HG03354 (cell line): ENCODE measurements around the gene CCDC102B.

Experiments
- ATAC-seq: cut with Tn5 transposase; IDR thresholded peaks from one replicate; pipeline ENCODE4 v1.9.1; 2021; ENCODE audit warnings: mild to moderate bottlenecking; ENCODE audit not compliant: unreplicated experiment, poor library complexity, severe bottlenecking

Gene CCDC102B

GRCh38 chr18:68822926-68823325 lies 25.0 kb downstream of the CCDC102B start:
- no peak for ATAC-seq

- no peak for ATAC-seq
Observed at GRCh38 chr18:68826121-68826520, 28.2 kb downstream of the CCDC102B start.

- no peak for ATAC-seq
Observed at GRCh38 chr18:68830256-68831045, 32.6 kb downstream of the CCDC102B start.

GRCh38 chr18:68833756-68834155 lies 35.9 kb downstream of the CCDC102B start:
- ATAC-seq, result no peak

GRCh38 chr18:68837665-68838451 lies 40.0 kb downstream of the CCDC102B start:
- ATAC-seq, result no peak

GRCh38 chr18:68839701-68840100 lies 41.8 kb downstream of the CCDC102B start:
- ATAC-seq, result no peak

- ATAC-seq, result no peak
Observed at GRCh38 chr18:68840554-68841263, 42.8 kb downstream of the CCDC102B start.

- no peak for ATAC-seq
Observed at GRCh38 chr18:68841301-68841700, 43.4 kb downstream of the CCDC102B start.

GRCh38 chr18:68842951-68843350 lies 45.1 kb downstream of the CCDC102B start:
- ATAC-seq, result no peak

GRCh38 chr18:68843473-68844089 lies 45.7 kb downstream of the CCDC102B start:
- no peak for ATAC-seq

- peak; percentile 75 for ATAC-seq
Observed at GRCh38 chr18:68847219-68847837, 49.4 kb downstream of the CCDC102B start.

- no peak for ATAC-seq
Observed at GRCh38 chr18:68848242-68848641, 50.4 kb downstream of the CCDC102B start.

GRCh38 chr18:68854786-68855391 lies 57.0 kb downstream of the CCDC102B start:
- no peak for ATAC-seq

GRCh38 chr18:68855491-68855890 lies 57.6 kb downstream of the CCDC102B start:
- ATAC-seq, result no peak

GRCh38 chr18:68861365-68861764 lies 63.5 kb downstream of the CCDC102B start:
- ATAC-seq, result no peak

- no peak for ATAC-seq
Observed at GRCh38 chr18:68865021-68865420, 67.1 kb downstream of the CCDC102B start.

- ATAC-seq, result no peak
Observed at GRCh38 chr18:68865503-68865902, 67.6 kb downstream of the CCDC102B start.

- no peak for ATAC-seq
Observed at GRCh38 chr18:68873003-68873402, 75.1 kb downstream of the CCDC102B start.

- ATAC-seq, result no peak
Observed at GRCh38 chr18:68874361-68874760, 76.5 kb downstream of the CCDC102B start.
